Measurements from ENCODE around the gene TRPM3.
"Not testable (repeated sequence)": the region's sequence is repeated elsewhere in the genome, so short reads cannot be mapped to it uniquely, and the experiment has no call there.

TRPM3 gene

GRCh38 chr9:70765946-70766345 is 355.5 kb downstream of the TRPM3 start:
- DNase-seq (ENCODE audit: low read depth, low spot score): no peak

- DNase-seq (ENCODE audit: low read depth, low spot score): no peak
Measured at GRCh38 chr9:70761139-70761670, 360.2 kb downstream of the TRPM3 start.

DNA sequence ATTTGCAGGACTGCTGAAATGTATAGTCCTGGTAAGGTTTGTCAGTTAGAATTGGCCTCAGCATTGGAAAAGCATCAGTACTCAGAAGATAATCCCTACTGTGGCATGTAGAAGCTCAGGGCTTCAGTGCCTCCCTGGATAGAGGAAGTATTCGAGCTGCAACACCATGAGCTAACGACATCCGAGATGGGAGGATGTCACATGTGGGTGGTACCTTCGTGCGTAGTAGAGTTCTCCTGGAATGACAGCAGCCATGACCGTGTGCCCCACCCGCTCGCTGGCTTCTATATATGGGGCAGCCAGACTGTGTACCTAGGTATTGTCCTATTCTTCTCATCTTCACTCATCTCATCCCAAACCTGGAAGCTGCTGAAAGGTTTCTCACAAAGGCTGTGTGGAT is 361.2 kb downstream of the TRPM3 start:
- DNase-seq (ENCODE audit: low read depth, low spot score): no peak

GRCh38 chr9:70753311-70753710 is 368.1 kb downstream of the TRPM3 start:
- no peak for DNase-seq (ENCODE audit: low read depth, low spot score)

DNA sequence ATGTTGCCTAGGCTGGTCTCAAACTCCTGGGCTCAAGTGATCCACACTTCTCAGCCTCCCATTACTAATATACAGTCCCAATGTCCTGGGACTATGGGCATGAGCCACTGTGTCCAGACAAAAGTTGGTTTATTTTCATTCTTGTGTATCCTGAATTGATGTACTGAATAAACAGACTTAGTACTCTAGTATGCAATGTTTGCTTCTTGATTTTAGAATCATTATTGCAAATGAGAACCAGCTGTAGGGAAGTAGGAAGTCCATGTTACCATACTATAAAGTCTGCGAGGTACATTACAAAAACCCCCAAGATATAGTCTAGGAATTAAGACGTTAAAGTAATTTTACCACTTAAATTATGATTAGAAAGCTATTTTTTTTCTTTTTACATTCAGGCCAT is 372.4 kb downstream of the TRPM3 start:
- DNase-seq (ENCODE audit: low read depth, low spot score): no peak

GRCh38 chr9:70747261-70747718 is 374.1 kb downstream of the TRPM3 start:
- DNase-seq (ENCODE audit: low read depth, low spot score): no peak

DNA sequence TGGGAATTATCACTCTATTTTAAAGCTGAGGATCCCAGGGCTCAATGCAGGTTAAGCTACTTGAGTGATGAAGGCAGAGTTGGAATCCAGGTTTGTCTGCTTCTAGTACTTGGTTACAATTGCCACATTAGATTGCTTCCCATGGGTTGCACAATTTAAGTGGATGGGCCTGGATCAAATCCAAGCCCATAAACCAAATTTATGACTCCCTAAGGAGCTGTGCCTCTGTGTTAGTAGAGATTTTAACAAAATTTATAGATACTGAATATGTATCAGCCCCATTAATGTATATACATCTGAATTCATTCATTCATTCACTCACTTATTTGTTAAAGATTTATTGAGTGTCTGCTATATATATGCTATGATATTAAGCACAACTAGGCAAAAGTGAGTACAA is 374.7 kb downstream of the TRPM3 start:
- DNase-seq (ENCODE audit: low read depth, low spot score): no peak

DNA sequence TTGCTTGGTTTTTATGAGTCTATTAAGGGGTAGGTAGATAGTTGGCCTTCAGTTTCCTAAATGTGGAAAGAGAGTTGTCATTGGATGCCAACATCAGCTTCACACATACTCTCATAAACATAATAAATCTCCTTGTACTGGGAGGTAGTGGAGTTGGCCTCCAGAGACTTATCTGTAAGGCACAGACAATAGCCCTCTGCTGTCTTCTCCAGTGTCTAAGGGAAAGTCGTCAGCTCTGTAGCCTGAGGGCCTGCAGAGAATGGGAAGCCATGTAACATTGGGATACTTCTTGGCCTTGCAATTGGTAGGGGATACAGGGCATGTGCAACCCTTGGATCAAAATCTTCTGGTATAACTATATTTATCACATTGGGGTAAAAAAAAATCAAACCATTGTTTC is 375.1 kb downstream of the TRPM3 start:
- no peak for DNase-seq (ENCODE audit: low read depth, low spot score)

DNA sequence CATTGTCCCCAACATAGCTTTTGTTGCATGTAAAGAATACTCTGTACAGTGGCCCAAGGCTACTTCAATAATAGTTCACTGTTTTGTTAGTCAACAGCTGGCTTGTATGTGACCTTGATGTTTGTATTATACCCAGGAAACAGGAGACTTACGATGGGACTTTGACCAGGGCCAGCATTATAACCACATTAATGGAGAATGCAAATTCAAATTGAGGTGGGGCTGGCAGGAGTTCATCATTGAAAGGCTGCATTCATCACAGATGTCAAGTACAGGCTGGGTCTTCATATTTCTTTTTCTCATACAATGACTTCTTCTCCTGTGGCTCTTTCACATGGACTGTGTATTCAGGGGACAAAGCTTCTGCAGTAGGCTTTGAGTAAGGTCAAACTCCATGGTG is 396.6 kb downstream of the TRPM3 start:
- not testable (repeated sequence) for DNase-seq (ENCODE audit: low read depth, low spot score)

- DNase-seq (ENCODE audit: low read depth, low spot score): not testable (repeated sequence)
Measured at GRCh38 chr9:70724025-70724424, 397.4 kb downstream of the TRPM3 start.

GRCh38 chr9:70706797-70707196 is 414.6 kb downstream of the TRPM3 start:
- DNase-seq (ENCODE audit: low read depth, low spot score): not testable (repeated sequence)

DNA sequence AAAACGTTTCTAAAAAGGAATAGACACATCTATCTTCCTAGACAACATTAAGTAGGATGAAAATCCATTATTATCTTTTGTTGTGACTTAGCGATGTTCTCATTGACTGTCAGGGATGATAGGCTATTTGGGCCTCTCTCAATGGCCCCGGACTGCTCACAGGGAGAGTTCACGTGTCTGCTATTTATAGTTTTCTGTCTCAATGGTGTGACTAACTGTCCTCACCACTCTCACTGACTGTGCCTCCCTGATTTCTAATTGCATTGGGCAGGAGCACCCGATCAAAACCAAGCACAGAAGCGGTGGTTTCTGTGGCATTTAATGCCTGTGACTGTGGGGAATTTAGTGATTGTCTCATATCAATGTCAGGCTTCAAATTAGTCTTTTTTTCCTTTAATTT is 420.3 kb downstream of the TRPM3 start:
- DNase-seq (ENCODE audit: low read depth, low spot score): no peak

DNA sequence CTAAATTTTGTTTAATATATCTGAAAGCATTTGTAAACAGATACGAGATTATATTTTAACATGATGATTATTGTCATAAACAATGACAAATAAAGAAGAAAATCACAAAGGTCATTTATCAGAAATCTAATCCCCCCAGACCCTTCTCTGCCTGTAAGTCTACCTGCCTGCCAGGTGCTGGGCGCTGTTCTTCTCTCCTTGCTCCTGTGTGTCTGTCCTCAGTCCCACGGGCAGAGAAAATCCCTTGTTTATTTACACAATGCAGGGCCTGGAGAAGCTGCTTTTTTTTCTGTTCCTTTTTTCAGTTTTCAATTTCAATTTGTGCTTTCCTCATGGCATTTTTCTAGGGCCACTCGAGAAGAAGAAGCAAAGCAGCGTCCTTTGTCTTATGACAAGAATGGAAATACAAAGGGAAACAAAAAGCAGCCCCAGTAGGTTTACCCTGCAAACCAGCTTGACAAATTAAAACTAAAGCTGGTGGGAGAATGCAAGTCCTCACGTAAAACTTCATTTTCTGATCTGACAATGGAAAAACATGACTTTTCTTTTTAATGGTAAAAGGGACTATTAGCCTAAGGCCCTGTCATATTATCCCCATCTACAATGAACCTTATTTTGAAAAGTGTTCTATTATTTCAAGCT is 424.6 kb downstream of the TRPM3 start:
- no peak for DNase-seq (ENCODE audit: low read depth, low spot score)

- DNase-seq (ENCODE audit: low read depth, low spot score): no peak
Measured at GRCh38 chr9:70694758-70695157, 426.7 kb downstream of the TRPM3 start.

GRCh38 chr9:70693186-70693585 is 428.2 kb downstream of the TRPM3 start:
- DNase-seq (ENCODE audit: low read depth, low spot score): no peak

- no peak for DNase-seq (ENCODE audit: low read depth, low spot score)
Measured at GRCh38 chr9:70692431-70692830, 429.0 kb downstream of the TRPM3 start.

DNA sequence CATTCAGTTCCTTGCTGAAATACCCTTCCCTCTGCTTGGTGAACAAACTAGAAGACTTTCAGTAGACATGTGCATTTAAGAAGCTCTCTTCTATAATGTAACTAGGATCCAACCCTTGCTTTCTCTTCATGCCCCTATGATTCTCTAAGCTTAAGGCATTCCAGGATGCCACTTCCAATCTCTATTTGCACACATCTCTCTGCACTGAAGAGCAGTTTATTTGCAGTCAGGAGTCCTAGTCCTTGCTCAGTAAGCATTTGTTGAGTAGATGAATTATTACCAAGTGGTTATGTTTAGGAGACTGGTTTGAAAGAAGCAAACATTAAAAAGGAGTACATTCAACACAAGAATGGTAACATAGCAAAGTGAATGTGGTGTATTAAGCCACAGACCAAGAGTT is 432.7 kb downstream of the TRPM3 start:
- no peak for DNase-seq (ENCODE audit: low read depth, low spot score)

DNA sequence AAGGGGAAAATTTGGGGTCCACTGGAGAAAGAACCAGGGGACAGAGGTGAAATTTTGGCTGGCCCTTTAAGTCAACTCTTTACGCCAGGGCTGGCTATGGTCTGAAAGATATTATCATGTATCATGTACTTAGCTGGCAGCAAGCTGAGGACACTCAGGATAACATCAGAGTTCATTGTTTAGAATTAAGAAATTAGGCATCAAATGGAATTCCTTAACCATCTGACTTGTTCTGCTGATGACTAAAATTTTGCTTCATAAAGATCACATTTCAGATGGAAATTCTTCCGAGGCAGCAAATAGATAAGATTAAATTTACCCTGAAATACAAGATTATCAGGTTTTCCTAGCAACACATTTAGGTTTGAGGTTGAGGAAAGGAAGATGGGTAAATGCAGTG is 437.6 kb downstream of the TRPM3 start:
- DNase-seq (ENCODE audit: low read depth, low spot score): no peak

DNA sequence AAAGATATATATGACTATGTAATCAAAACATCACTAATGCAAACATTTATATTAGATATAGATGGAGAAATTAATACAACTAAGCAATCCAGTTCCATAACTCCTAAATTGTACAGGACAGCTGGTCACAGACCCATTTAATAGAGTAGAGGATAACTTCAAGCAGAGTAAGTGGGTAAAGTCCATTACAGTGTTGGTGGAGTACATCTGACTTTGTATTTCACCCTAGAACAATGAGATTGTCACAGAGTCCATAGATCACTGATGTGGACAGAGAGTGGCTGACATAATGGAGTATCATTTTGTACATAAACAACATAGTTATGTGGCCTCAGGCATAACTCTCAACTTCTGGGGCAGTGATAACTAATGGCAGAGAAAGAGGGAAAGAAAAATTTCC is 439.1 kb downstream of the TRPM3 start:
- DNase-seq (ENCODE audit: low read depth, low spot score): no peak

GRCh38 chr9:70679845-70680244 is 441.6 kb downstream of the TRPM3 start:
- DNase-seq (ENCODE audit: low read depth, low spot score): no peak

GRCh38 chr9:70678153-70678552 is 443.3 kb downstream of the TRPM3 start:
- DNase-seq (ENCODE audit: low read depth, low spot score): no peak

GRCh38 chr9:70677055-70677735 is 444.2 kb downstream of the TRPM3 start:
- no peak for DNase-seq (ENCODE audit: low read depth, low spot score)

- DNase-seq (ENCODE audit: low read depth, low spot score): no peak
Measured at GRCh38 chr9:70675868-70676370, 445.5 kb downstream of the TRPM3 start.
